ENCODE measurements around the gene ZNF324B.
"Not testable (repeated sequence)": the region's sequence is repeated elsewhere in the genome, so short reads cannot be mapped to it uniquely, and the experiment has no call there.

The ZNF324B gene

DNA sequence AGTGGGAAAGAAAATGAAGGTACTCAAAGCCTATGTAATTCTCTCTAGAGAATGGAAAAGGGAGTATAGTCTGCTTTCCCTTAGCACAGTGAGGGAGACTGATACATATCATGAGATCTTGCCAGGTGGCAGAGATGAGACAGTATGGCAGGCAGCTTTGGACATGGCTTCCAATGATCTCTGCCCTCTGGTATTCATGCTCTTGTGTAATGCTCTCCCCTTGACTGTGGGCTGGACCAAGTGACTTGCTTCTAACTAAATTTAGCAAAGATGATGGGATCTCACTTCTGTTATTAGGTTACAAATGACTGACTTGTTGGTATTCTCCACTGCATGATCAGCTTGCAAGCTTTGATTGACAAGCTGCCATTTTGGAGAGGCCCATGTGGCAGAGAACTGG, 21.7 kb upstream of the ZNF324B start:
- no peak overlapping the region for H3K4me2 ChIP-seq (ENCODE audit: low read length)
- H3K4me3 ChIP-seq (ENCODE audit: low read length): no peak overlapping the region
- no peaks in the 10 kb centered on the region for H3K27me3 ChIP-seq (ENCODE audit: control insufficient read depth, insufficient read depth, low read length)
- peaks cover 64% of the 10 kb centered on the region for H3K9me3 ChIP-seq (replicated peaks; ENCODE audit: low read length)
- peaks cover 49% of the 10 kb centered on the region for H3K36me3 ChIP-seq (ENCODE audit: insufficient read depth, low read length)
- H3K9ac ChIP-seq (ENCODE audit: low read depth, low read length): no peak overlapping the region
- no peaks in the 10 kb centered on the region for H3K4me1 ChIP-seq (ENCODE audit: control insufficient read depth, insufficient read depth, low read length)

DNA sequence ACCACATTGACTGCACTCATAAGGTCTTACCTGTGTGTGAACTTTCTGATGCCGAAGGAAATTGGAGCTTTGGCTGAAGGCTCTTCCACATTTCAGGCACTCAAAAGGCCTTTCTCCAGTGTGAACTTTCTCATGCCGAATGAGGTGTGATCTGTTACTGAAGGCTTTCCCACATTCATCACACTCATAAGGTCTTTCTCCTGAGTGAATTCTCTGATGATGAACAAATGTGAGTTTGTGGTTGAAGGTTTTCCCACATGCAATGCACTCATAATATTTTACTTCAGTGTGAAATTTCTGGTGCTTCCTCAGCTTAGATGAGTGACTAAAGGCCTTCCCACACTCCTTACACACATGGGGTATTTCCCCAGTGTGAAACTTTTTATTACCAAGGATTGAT, 17.2 kb upstream of the ZNF324B start:
- Histone ChIP-seq H3K27me3 (ENCODE audit: control insufficient read depth, insufficient read depth, low read length) (no peaks in the 10 kb centered on the region), H3K36me3 (ENCODE audit: insufficient read depth, low read length) (peaks cover 80% of the 10 kb centered on the region), H3K4me3 (ENCODE audit: low read length) (no peak overlapping the region), H3K9ac (ENCODE audit: low read depth, low read length) (no peak overlapping the region), H3K9me3 (replicated peaks; ENCODE audit: low read length) (peaks cover 63% of the 10 kb centered on the region), H3K4me2 (ENCODE audit: low read length) (no peak overlapping the region), H3K4me1 (ENCODE audit: control insufficient read depth, insufficient read depth, low read length) (peaks cover 1% of the 10 kb centered on the region)

DNA sequence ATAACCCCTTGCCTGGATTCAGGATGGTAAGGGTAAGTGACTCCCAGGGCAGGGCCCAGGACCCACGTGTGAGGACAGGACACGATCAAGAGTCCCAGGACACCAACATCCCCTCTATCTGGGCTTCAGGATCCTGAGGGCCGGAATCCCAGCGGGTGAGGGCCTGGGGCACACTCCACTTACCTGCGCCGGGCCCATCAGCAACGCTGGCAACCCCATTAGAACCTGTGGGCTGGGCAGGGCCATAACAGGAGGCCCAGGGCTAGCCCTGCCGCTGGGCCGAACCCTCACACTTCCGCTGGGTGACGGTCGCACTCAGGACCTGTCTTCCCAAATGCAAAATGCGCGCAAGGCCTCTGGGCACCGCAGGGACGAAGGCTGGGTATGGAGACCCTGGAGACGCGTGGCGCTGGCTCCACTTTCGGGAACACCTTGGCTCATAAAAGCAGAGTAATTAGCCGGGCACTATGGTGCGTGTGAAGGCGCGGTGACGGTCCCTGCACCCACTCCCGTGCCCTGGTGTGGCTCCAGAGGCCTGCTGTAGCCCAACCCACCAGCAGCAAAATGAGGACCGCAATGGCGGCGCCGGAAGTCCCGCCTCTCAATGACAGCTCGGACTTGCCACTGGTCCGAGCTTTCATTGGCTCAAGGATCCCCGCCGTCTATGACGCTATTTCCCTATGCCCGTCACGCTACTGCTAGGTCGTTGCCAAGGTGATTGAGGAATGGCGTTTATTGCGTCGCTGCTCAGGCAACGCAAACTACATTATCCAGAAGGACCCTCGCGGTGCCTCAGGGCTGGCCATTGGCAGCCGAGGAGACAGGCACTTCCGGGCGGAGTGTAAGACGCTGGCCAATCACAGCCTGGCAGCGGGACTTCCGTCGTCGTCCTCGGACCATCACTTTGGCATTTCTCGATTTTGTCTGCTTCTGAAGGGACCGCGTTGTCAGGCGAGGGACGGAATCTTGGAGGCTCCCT, 11.6 kb upstream of the ZNF324B start, which contains the start of gene ZNF132:
Gene ZNF132 (minus strand): TSS at position 578 of the 979 bp plus-strand sequence. CDS start 332 bp downstream, at position 246.
- Histone ChIP-seq H3K4me2 (ENCODE audit: low read length) (peak within 1 kb of the TSS; percentile 91), H3K4me3 (ENCODE audit: low read length) (peak within 1 kb of the TSS; percentile 84), H3K36me3 (ENCODE audit: insufficient read depth, low read length) (peaks cover 30% of the 10 kb centered on the region), H3K9ac (ENCODE audit: low read depth, low read length) (peak within 1 kb of the TSS; percentile 88), H3K27me3 (ENCODE audit: control insufficient read depth, insufficient read depth, low read length) (no peaks in the 10 kb centered on the region), H3K4me1 (ENCODE audit: control insufficient read depth, insufficient read depth, low read length) (peaks cover 14% of the 10 kb centered on the region), H3K9me3 (replicated peaks; ENCODE audit: low read length) (peaks cover 11% of the 10 kb centered on the region)

DNA sequence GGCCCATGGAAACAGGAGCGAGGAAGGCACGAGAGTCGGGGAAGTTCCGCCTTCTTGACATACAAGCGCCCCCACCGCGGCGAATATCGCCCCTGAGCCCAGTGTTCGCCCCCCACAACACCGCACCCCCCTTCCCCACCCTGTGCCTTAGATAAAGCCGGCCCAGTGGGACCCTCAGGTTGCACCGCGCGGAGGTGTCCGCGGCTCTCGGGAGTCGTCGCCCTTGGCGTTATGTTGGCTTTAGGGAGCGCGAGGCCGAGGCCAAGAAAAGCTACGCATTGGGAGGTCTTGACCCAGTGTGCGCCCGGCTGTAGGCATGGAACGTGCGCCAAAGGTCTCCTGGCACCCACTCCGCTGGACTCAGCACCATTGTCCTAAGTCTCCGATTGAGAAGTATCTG, 10.9 kb upstream of the ZNF324B start:
- Histone ChIP-seq H3K9ac (ENCODE audit: low read depth, low read length) (peak overlapping the region; percentile 63), H3K4me1 (ENCODE audit: control insufficient read depth, insufficient read depth, low read length) (peaks cover 14% of the 10 kb centered on the region), H3K4me3 (ENCODE audit: low read length) (peak overlapping the region; percentile 84), H3K27me3 (ENCODE audit: control insufficient read depth, insufficient read depth, low read length) (no peaks in the 10 kb centered on the region), H3K9me3 (replicated peaks; ENCODE audit: low read length) (peaks cover 6% of the 10 kb centered on the region), H3K4me2 (ENCODE audit: low read length) (peak overlapping the region; percentile 91), H3K36me3 (ENCODE audit: insufficient read depth, low read length) (peaks cover 23% of the 10 kb centered on the region)

DNA sequence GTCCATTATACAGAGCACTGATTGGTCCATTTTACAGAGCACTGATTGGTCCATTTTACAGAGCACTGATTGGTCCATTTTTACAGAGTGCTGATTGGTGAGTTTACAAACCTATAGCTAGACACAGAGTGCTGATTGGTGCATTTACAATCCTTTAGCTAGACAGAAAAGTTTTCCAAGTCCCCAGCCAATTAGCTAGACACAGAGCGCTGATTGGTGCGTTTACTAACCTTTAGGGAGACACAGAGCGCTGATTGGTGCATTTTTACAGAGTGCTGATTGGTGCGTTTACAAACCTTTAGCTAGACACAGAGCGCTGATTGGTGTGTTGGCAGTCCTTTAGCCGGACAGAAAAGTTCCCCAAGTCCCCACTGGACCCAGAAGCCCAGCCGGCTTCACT, 8.4 kb upstream of the ZNF324B start:
- not testable (repeated sequence) for H3K36me3 ChIP-seq (ENCODE audit: insufficient read depth, low read length); H3K4me3 ChIP-seq (ENCODE audit: low read length); H3K9ac ChIP-seq (ENCODE audit: low read depth, low read length); H3K27me3 ChIP-seq (ENCODE audit: control insufficient read depth, insufficient read depth, low read length); H3K9me3 ChIP-seq (replicated peaks; ENCODE audit: low read length); H3K4me2 ChIP-seq (ENCODE audit: low read length)
- peaks cover 14% of the 10 kb centered on the region for H3K4me1 ChIP-seq (ENCODE audit: control insufficient read depth, insufficient read depth, low read length)

DNA sequence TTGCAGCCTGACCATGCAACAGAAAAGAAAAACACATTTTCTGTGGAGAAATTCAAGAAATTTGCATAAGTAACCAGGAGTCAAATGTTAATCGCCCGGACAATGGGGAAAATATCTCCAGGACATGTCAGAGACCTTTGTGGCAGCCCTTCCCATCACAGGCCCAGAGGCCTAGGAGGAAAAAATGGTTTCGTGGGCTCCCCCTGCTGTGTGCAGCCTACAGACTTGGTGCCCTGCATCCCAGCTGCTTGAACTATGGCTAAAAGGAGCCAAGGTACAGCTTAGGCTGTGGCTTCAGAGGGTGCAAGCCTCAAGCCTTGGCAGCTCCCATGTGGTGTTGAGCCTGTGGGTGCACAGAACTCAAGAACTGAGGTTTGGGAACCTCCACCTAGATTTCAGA, 2.6 kb upstream of the ZNF324B start:
- H3K9me3 ChIP-seq (replicated peaks; ENCODE audit: low read length); H3K36me3 ChIP-seq (ENCODE audit: insufficient read depth, low read length); H3K4me1 ChIP-seq (ENCODE audit: control insufficient read depth, insufficient read depth, low read length); H3K9ac ChIP-seq (ENCODE audit: low read depth, low read length); H3K4me2 ChIP-seq (ENCODE audit: low read length); H3K27me3 ChIP-seq (ENCODE audit: control insufficient read depth, insufficient read depth, low read length); H3K4me3 ChIP-seq (ENCODE audit: low read length): not testable (repeated sequence)

DNA sequence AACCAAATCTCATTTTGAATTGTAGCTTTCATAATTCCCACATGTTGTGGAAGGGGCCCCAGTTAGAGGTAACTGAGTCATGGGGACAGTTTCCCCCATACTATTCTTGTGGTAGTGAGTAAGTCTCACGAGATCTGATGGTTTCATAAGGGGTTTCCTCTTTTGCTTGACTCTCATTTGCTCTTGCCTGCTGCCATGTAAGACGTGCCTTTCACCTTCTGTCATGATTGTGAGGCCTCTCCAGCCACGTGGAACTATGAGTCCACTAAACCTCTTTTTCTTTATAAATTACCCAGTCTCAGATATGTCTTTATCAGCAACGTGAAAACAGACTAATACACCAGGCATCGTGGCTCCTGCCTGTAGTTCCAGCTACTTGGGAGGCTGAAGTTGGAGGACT, 1.4 kb upstream of the ZNF324B start:
- H3K9ac ChIP-seq (ENCODE audit: low read depth, low read length); H3K4me3 ChIP-seq (ENCODE audit: low read length); H3K27me3 ChIP-seq (ENCODE audit: control insufficient read depth, insufficient read depth, low read length); H3K36me3 ChIP-seq (ENCODE audit: insufficient read depth, low read length); H3K9me3 ChIP-seq (replicated peaks; ENCODE audit: low read length); H3K4me2 ChIP-seq (ENCODE audit: low read length); H3K4me1 ChIP-seq (ENCODE audit: control insufficient read depth, insufficient read depth, low read length): not testable (repeated sequence)

DNA sequence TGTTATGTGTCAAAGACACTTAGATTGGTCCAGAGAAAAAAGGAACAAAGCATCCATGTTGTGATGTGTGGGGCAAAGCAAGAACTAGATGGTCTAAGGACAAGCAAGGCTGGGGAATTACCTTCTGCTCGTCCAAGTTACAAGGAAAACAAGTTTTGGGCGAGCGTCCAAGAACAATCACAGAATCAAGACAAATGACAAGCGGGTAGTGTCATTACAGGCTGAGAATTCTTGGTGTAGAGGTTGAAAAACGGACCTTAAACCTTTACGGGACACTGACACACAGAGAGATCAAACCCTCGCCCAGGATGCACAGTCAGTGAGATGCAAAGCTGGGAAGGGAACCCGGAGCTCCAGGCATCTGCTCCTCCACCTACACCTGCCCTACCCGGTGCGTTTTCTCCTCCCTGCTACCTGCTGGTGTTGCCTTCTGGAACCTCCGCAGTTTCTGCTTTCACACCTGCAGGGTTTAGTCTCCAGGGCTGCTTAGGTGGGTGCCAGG, 515 bp upstream of the ZNF324B start:
- Histone ChIP-seq H3K4me2 (ENCODE audit: low read length) (peak overlapping the region; percentile 91), H3K36me3 (ENCODE audit: insufficient read depth, low read length) (no peaks in the 10 kb centered on the region), H3K9me3 (replicated peaks; ENCODE audit: low read length) (no peaks in the 10 kb centered on the region), H3K4me1 (ENCODE audit: control insufficient read depth, insufficient read depth, low read length) (peaks cover 5% of the 10 kb centered on the region), H3K27me3 (ENCODE audit: control insufficient read depth, insufficient read depth, low read length) (no peaks in the 10 kb centered on the region), H3K9ac (ENCODE audit: low read depth, low read length) (peak overlapping the region; percentile 79), H3K4me3 (ENCODE audit: low read length) (peak overlapping the region; percentile 92)

DNA sequence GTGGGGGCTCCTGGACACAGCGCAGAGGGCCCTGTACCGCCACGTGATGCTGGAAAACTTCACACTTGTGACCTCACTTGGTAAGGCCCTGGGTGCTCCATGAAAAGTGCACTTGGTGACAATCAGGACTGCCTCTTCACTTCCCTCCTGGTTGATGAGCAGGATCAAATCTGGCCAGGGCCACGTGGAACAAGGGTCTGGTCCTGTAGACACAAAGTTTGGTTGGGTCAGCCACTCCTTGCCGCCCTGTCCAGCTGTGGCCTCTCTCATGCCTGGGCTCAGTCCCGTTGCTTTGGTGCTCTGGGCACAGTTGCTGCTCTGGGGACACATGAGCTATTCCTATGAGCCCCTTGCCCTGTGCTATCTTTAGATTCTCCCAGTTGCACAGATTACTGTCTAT, 2.3 kb downstream of the ZNF324B start:
- peaks cover 8% of the 10 kb centered on the region for H3K36me3 ChIP-seq (ENCODE audit: insufficient read depth, low read length)

DNA sequence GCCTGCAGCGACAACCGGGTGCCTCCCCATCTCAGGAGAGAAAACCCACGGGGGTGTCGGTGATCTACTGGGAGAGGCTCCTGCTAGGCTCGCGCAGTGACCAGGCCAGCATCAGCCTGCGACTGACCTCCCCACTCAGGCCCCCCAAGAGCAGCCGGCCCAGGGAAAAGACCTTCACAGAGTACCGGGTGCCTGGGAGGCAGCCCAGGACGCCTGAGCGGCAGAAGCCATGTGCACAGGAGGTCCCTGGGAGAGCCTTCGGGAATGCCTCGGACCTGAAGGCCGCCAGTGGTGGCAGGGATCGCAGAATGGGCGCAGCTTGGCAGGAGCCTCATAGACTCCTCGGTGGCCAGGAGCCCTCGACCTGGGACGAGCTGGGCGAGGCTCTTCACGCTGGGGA, 3.9 kb downstream of the ZNF324B start:
- peaks cover 8% of the 10 kb centered on the region for H3K36me3 ChIP-seq (ENCODE audit: insufficient read depth, low read length)
- H3K9ac ChIP-seq (ENCODE audit: low read depth, low read length): no peak overlapping the region
- H3K27me3 ChIP-seq (ENCODE audit: control insufficient read depth, insufficient read depth, low read length): no peaks in the 10 kb centered on the region
- no peak overlapping the region for H3K4me2 ChIP-seq (ENCODE audit: low read length)
- H3K4me1 ChIP-seq (ENCODE audit: control insufficient read depth, insufficient read depth, low read length): peaks cover 5% of the 10 kb centered on the region
- no peak overlapping the region for H3K4me3 ChIP-seq (ENCODE audit: low read length)
- no peaks in the 10 kb centered on the region for H3K9me3 ChIP-seq (replicated peaks; ENCODE audit: low read length)

More for the DNA sequence above, 2.3 kb downstream of the ZNF324B start:
- H3K9ac ChIP-seq (ENCODE audit: low read depth, low read length): no peak overlapping the region
- H3K27me3 ChIP-seq (ENCODE audit: control insufficient read depth, insufficient read depth, low read length): no peaks in the 10 kb centered on the region
- H3K9me3 ChIP-seq (replicated peaks; ENCODE audit: low read length): no peaks in the 10 kb centered on the region
- H3K4me3 ChIP-seq (ENCODE audit: low read length): no peak overlapping the region
- no peak overlapping the region for H3K4me2 ChIP-seq (ENCODE audit: low read length)
- peaks cover 5% of the 10 kb centered on the region for H3K4me1 ChIP-seq (ENCODE audit: control insufficient read depth, insufficient read depth, low read length)

DNA sequence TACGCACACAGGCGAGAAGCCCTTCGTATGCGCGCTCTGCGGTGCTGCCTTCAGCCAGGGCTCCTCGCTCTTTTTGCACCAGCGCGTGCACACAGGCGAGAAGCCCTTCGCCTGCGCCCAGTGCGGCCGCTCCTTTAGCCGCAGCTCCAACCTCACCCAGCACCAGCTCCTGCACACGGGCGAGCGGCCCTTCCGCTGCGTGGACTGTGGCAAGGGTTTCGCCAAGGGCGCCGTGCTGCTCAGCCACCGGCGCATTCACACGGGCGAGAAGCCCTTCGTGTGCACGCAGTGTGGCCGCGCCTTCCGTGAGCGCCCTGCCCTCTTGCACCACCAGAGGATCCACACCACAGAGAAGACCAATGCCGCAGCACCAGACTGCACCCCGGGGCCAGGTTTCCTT, 4.7 kb downstream of the ZNF324B start:
- Histone ChIP-seq H3K9ac (ENCODE audit: low read depth, low read length) (no peak overlapping the region), H3K4me2 (ENCODE audit: low read length) (no peak overlapping the region), H3K9me3 (replicated peaks; ENCODE audit: low read length) (no peaks in the 10 kb centered on the region), H3K27me3 (ENCODE audit: control insufficient read depth, insufficient read depth, low read length) (no peaks in the 10 kb centered on the region), H3K4me1 (ENCODE audit: control insufficient read depth, insufficient read depth, low read length) (peaks cover under 1% of the 10 kb centered on the region), H3K4me3 (ENCODE audit: low read length) (no peak overlapping the region), H3K36me3 (ENCODE audit: insufficient read depth, low read length) (peaks cover 8% of the 10 kb centered on the region)

DNA sequence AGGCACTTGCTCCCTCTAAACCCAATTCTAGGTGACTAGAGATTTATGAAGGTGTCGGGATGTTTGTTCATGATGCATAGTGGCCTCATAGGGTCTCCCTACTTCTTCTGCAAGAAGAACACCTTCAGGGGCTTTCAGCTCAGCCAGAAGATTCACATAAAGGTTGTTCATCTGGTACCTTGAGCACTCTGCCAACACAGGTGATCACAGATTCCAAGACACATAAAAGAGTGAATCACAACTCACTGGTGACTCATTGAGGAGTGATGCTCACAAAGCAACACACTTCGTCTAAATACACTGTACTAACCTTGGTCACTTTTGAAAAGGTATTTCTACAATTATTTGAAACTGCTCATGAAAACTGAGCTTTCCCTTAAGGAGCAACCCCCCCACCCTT, 8.6 kb downstream of the ZNF324B start:
- Histone ChIP-seq H3K9me3 (replicated peaks; ENCODE audit: low read length) (no peaks in the 10 kb centered on the region), H3K4me3 (ENCODE audit: low read length) (no peak overlapping the region), H3K4me1 (ENCODE audit: control insufficient read depth, insufficient read depth, low read length) (no peaks in the 10 kb centered on the region), H3K27me3 (ENCODE audit: control insufficient read depth, insufficient read depth, low read length) (no peaks in the 10 kb centered on the region), H3K9ac (ENCODE audit: low read depth, low read length) (no peak overlapping the region), H3K36me3 (ENCODE audit: insufficient read depth, low read length) (peaks cover 8% of the 10 kb centered on the region), H3K4me2 (ENCODE audit: low read length) (no peak overlapping the region)
